Activated CD8-positive, alpha-beta memory T cell treated with anti-CD3 and anti-CD28 coated beads for 4 hours (primary cell): ENCODE data around the gene TM9SF4.
"Not testable (repeated sequence)": the region's sequence is repeated elsewhere in the genome, so short reads cannot be mapped to it uniquely, and the experiment has no call there.

ENCODE experiments used
- DNase-seq, 2 donors: peaks; one replicate each; pipeline ENCODE4 v3.0.0-alpha.2; 2020; ENCODE audit warnings: low read depth in 2 of 2

Gene TM9SF4

GRCh38 chr20:32157611-32158010 is 48.1 kb downstream of the TM9SF4 start:
- no peak for DNase-seq

GRCh38 chr20:32158351-32158750 is 48.8 kb downstream of the TM9SF4 start:
- no peak for DNase-seq

- no peak for DNase-seq
Measured at GRCh38 chr20:32158943-32159660, 49.6 kb downstream of the TM9SF4 start.

GRCh38 chr20:32159766-32160221 is 50.3 kb downstream of the TM9SF4 start:
- no peak for DNase-seq

GRCh38 chr20:32160341-32160740 is 50.8 kb downstream of the TM9SF4 start:
- DNase-seq = no peak

- no peak for DNase-seq
Measured at GRCh38 chr20:32162351-32162750, 52.8 kb downstream of the TM9SF4 start.

- DNase-seq = no peak
Measured at GRCh38 chr20:32163951-32164350, 54.4 kb downstream of the TM9SF4 start.

- DNase-seq = no peak
Measured at GRCh38 chr20:32164984-32165735, 55.6 kb downstream of the TM9SF4 start.

GRCh38 chr20:32165836-32166545 is 56.5 kb downstream of the TM9SF4 start:
- no peak for DNase-seq

- DNase-seq = no peak
Measured at GRCh38 chr20:32167552-32167951, 58.0 kb downstream of the TM9SF4 start.

- DNase-seq = no peak
Measured at GRCh38 chr20:32168184-32168910, 58.8 kb downstream of the TM9SF4 start.

- DNase-seq = not testable (repeated sequence)
Measured at GRCh38 chr20:32177696-32178095, 68.2 kb downstream of the TM9SF4 start.

GRCh38 chr20:32179515-32179914 is 70.0 kb downstream of the TM9SF4 start:
- no peak for DNase-seq

- DNase-seq = no peak
Measured at GRCh38 chr20:32179934-32180333, 70.4 kb downstream of the TM9SF4 start.

- no peak for DNase-seq
Measured at GRCh38 chr20:32181606-32182005, 72.1 kb downstream of the TM9SF4 start.

- DNase-seq = no peak
Measured at GRCh38 chr20:32183947-32184635, 74.6 kb downstream of the TM9SF4 start.

GRCh38 chr20:32184961-32185603 is 75.6 kb downstream of the TM9SF4 start:
- DNase-seq = no peak

- no peak for DNase-seq
Measured at GRCh38 chr20:32186506-32186905, 77.0 kb downstream of the TM9SF4 start.

GRCh38 chr20:32188376-32189122 is 79.0 kb downstream of the TM9SF4 start:
- no peak for DNase-seq

- DNase-seq = no peak
Measured at GRCh38 chr20:32189123-32189410, 79.6 kb downstream of the TM9SF4 start.
